K562 (cell line): ENCODE results near the gene IRF5. TPM values are rescaled to one million over a fixed set of nuclear protein-coding genes. Genes with fewer than 3 reads are reported as not detected.

ENCODE experiments used
- ATAC-seq: fragments of 200-7000 bp; cut with Tn5 transposase; 3 replicates; pipeline ENCODE4 v1.9.1; 2020; ENCODE audit warnings: moderate library complexity
- BruUV-seq: library from RNA; stranded (reverse); fragments of 400-500 nt; replicated peaks from 2 replicates; lab custom pipeline; 2021; lab: Mats Ljungman, UMichigan
- CTCF ChIA-PET: fragments of 300-600 bp; formaldehyde crosslinking; extraction: SDS; loops from one replicate; lab custom pipeline; 2021; ENCODE audit warnings: low intra/inter-chr PET ratio; lab: Yijun Ruan, JAX
- POLR2A ChIA-PET: fragments of 300-600, 350-650 bp; sonication (Branson Sonifier 250); formaldehyde crosslinking; extraction: SDS; loops from one replicate; lab custom pipeline; 2021; ENCODE audit warnings: antibody characterized with exemption, inconsistent platforms; lab: Yijun Ruan, JAX
- DNase-seq, 4 experiments: peaks; one replicate each; pipeline versions ENCODE4 v3.0.0 to v3.0.0-alpha.2; 2011 to 2018; ENCODE audit warnings: low spot score in 3 of 4, mixed read lengths in 3 of 4; ENCODE audit errors: extremely low read depth in 1 of 4
- FAIRE-seq: peaks from 2 replicates; lab custom pipeline; 2011; peaks lifted over from hg19 to GRCh38; lab: Jason Lieb, UNC
- H2AFZ ChIP-seq: 2 replicates; pipeline ENCODE4 v1.6.0; 2011; ENCODE audit warnings: low read depth, low read length, control low read depth, inconsistent platforms
- H3K27ac ChIP-seq: fragments of 200-600 bp; 3 replicates; pipeline ENCODE4 v1.8.0; 2011; ENCODE audit warnings: low read depth, mild to moderate bottlenecking, control low read depth, inconsistent platforms, low read length, moderate library complexity, mixed read lengths; ENCODE audit errors: extremely low read depth
- H3K27me3 ChIP-seq, 2 experiments: fragments of 300-600 bp in 1 of 2; 2 replicates in 1 of 2; 3 replicates in 1 of 2; pipeline versions ENCODE4 v1.6.0 to v1.8.0; 2011; ENCODE audit warnings: inconsistent platforms in 2 of 2, low read length in 2 of 2, mild to moderate bottlenecking in 1 of 2, mixed read lengths in 1 of 2, moderate library complexity in 1 of 2; ENCODE audit not compliant: control insufficient read depth in 2 of 2, insufficient read depth in 2 of 2
- H3K36me3 ChIP-seq: fragments of 300-600 bp; 3 replicates; pipeline ENCODE4 v1.8.0; 2011; ENCODE audit warnings: mild to moderate bottlenecking, low read length, inconsistent platforms; ENCODE audit not compliant: control insufficient read depth, insufficient read depth
- H3K4me1 ChIP-seq, 2 experiments: fragments of 200-600 bp in 1 of 2; replicated peaks in 1 of 2; 2 replicates in 1 of 2; 3 replicates in 1 of 2; pipeline versions ENCODE4 v1.5.1 to v1.8.0; 2011; ENCODE audit warnings: inconsistent platforms in 2 of 2, low read length in 2 of 2, mild to moderate bottlenecking in 1 of 2, mixed read lengths in 1 of 2, moderate library complexity in 1 of 2; ENCODE audit not compliant: control insufficient read depth in 2 of 2, insufficient read depth in 2 of 2
- H3K4me2 ChIP-seq: 2 replicates; pipeline ENCODE4 v1.6.1; 2011; ENCODE audit warnings: low read length, control low read depth, inconsistent platforms, mixed read lengths; ENCODE audit not compliant: insufficient read depth
- H3K4me3 ChIP-seq: fragments of 200-600 bp; sonication (generic), shearing (Covaris generic); 2 replicates; pipeline ENCODE4 v1.5.1; 2016; ENCODE audit warnings: control low read depth, inconsistent platforms
- H3K79me2 ChIP-seq: fragments of 200-600 bp; 3 replicates; pipeline ENCODE4 v1.8.0; 2011; ENCODE audit warnings: low read length, inconsistent platforms; ENCODE audit not compliant: control insufficient read depth, insufficient read depth
- H3K9ac ChIP-seq, 2 experiments: 2 replicates each; pipeline versions ENCODE4 v1.6.0 to v1.6.1; 2011; ENCODE audit warnings: low read depth in 2 of 2, low read length in 2 of 2, control low read depth in 1 of 2, inconsistent platforms in 1 of 2, mild to moderate bottlenecking in 1 of 2, mixed read lengths in 1 of 2; ENCODE audit not compliant: insufficient read depth in 1 of 2
- H3K9me1 ChIP-seq: one replicate; pipeline ENCODE4 v1.6.0; 2011; ENCODE audit warnings: inconsistent platforms, mild to moderate bottlenecking, low read length, moderate library complexity; ENCODE audit not compliant: control insufficient read depth, insufficient read depth
- H3K9me3 ChIP-seq: replicated peaks from 2 replicates; pipeline ENCODE4 v1.5.1; 2011; ENCODE audit warnings: low read depth, low read length, inconsistent platforms; ENCODE audit not compliant: control insufficient read depth, insufficient read depth
- H4K20me1 ChIP-seq: replicated peaks from 2 replicates; pipeline ENCODE4 v1.6.1; 2011; ENCODE audit warnings: low read length, inconsistent platforms, mixed read lengths; ENCODE audit not compliant: control insufficient read depth, insufficient read depth
- EZH2 ChIP-seq: IDR thresholded peaks from 2 replicates; pipeline ENCODE4 v1.6.1; 2012; ENCODE audit warnings: low read depth, mild to moderate bottlenecking, inconsistent platforms, low read length, borderline replicate concordance
- SMC3 ChIP-seq: conservative IDR thresholded peaks from 2 replicates; pipeline ENCODE4 v1.6.1; 2011; ENCODE audit warnings: low read depth, low read length, improper control_type of control experiment; ENCODE audit not compliant: insufficient read depth
- SPI1 ChIP-seq: IDR thresholded peaks from 2 replicates; pipeline ENCODE4 v1.6.1; 2011; ENCODE audit warnings: low read depth, low read length, control low read depth, borderline replicate concordance
- ZBTB7A ChIP-seq: IDR thresholded peaks from 2 replicates; pipeline ENCODE4 v1.6.1; 2011; ENCODE audit warnings: low read depth, mild to moderate bottlenecking, low read length, moderate library complexity, borderline replicate concordance; ENCODE audit not compliant: control insufficient read depth
- WGBS: fragments of 100-300 bp; shearing (Covaris generic); methylation state at CpG from one replicate; pipeline ENCODE4 v1.1.6; 2016; ENCODE audit warnings: low coverage, mixed read lengths; ENCODE audit not compliant: insufficient coverage; ENCODE audit errors: missing lambda C conversion rate; 5-methylcytosine and 5-hydroxymethylcytosine counted together
- in situ Hi-C: fragments of 300-500 bp; cut with MboI; formaldehyde crosslinking; loops from 4 replicates; pipeline ENCODE4 v1.15.0; 2018; ENCODE audit warnings: inconsistent platforms, mixed read lengths
- intact Hi-C: fragments of 100-400 bp; cut with micrococcal nuclease; formaldehyde crosslinking; loops from 2 replicates; pipeline ENCODE4 v1.14.2; 2022
- polyA plus RNA-seq, 8 experiments: library from polyadenylated mRNA; depleted of rRNA in 4 of 8; stranded (reverse) in 5 of 8; unstranded in 3 of 8; fragments of >200 nt; fragmentation: Nextera tagmentation in 2 of 8; fragmentation: Illumina TruSeq in 1 of 8; extraction: Ambion mirVana in 2 of 8; extraction: Trizol in 1 of 8; gene quantifications; 2 replicates each; pipeline versions ENCODE4 v1.2.1 to v1.2.3, GENCODE V29; 2011 to 2014; ENCODE audit warnings: inconsistent platforms in 1 of 8, missing spikeins in 1 of 8
- total RNA-seq, 7 experiments: library from RNA; depleted of rRNA in 6 of 7; stranded (reverse); fragments of >200 nt in 6 of 7; fragmentation: Illumina TruSeq in 2 of 7; extraction: Trizol in 2 of 7; gene quantifications; 2 replicates each; pipeline versions ENCODE4 v1.2.1 to v1.2.3, GENCODE V29; 2011 to 2021; ENCODE audit warnings: low replicate concordance in 1 of 7
- TF ChIP-seq, protein P1 (sequence below), 3 experiments: fragments of 200-800 bp in 1 of 3; fragments of 250-450 bp in 1 of 3; fragments of 450-650 bp in 1 of 3; sonication (Bioruptor Pico) in 1 of 3; sonication (Bioruptor generic) in 1 of 3; formaldehyde crosslinking in 1 of 3; IDR thresholded peaks; 2 replicates each; pipeline versions ENCODE4 v1.6.1 to v1.8.0; 2016 to 2022; ENCODE audit warnings: mild to moderate bottlenecking in 2 of 3, missing genetic modification characterization in 2 of 3, missing compliant biosample characterization in 1 of 3, moderate library complexity in 1 of 3

The IRF5 gene
- total and polyA plus RNA-seq, 9 of the 15 experiments (the other 6 are each of a cell fraction or from before 2014, with no cell fraction given) = 0.04 TPM; not detected in 8

DNA sequence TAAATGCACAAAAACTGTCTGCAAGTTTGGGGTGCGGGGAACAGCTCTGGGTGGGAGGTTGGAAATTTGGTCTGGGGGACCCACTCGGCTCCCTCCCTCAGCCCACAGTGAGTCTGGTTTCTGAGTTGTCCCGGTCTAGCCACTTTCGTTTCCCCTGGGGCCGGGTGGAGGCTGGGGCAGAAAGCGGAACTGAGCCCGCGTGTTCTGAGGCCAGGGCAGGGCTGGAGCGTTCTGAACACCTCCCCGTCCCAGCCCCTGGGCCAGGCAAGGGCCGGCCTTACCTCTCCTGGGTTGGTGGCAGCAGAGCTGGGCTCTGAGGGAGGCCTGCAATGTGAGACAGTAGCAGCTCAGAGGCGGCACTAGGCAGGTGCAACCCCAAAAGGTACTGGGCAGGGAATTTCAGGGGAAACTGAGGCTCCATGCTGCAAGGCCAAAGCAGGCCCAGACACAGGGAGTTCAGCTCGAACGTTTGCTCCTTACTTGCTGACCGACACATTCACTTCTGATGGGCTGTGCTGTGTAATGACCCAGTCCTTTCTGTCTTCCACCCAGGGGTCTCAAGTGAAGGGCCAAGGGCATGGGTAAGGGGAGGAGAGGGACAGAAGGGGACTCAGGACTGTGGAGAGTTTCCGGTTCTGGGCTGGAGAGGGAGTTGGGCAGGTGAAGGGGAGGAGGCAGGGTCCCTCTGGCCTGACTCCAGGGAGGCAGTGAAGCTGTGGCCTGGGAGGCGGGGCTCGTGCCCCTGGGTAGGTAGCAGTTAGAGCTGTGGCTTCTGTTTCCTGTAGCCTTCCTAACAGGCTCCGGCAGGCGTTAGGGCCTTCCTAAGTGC is 3.0 kb downstream of the IRF5 start:
- H3K79me2 ChIP-seq = no peaks in the 10 kb centered on the region
- peaks cover 10% of the 10 kb centered on the region for H4K20me1 ChIP-seq
- DNase-seq (no peak), ATAC-seq (peak; percentile 54)
- no TSS peak for BruUV-seq
- H3K36me3 ChIP-seq = no peaks in the 10 kb centered on the region
- H3K9me1 ChIP-seq = no peaks in the 10 kb centered on the region
- peak overlapping the region; percentile 6; the same call in 1 of the 2 replicates for H2AFZ ChIP-seq
- H3K9me3 ChIP-seq = no peaks in the 10 kb centered on the region
- peak overlapping the region; percentile 9; the same call in 1 of the 2 replicates for H3K4me2 ChIP-seq
- in situ Hi-C loops (no loop called here), intact Hi-C loops (no loop called here)
- H3K27ac ChIP-seq = no peak overlapping the region
- POLR2A ChIA-PET = interaction anchor here (0.7 to 1.8 kb wide), 6 partner anchors 8 to 418 kb away, joined by 3 to 8 read pairs (median 4); partner anchors contain the start of gene TNPO3
- TF ChIP-seq, protein P1, sequence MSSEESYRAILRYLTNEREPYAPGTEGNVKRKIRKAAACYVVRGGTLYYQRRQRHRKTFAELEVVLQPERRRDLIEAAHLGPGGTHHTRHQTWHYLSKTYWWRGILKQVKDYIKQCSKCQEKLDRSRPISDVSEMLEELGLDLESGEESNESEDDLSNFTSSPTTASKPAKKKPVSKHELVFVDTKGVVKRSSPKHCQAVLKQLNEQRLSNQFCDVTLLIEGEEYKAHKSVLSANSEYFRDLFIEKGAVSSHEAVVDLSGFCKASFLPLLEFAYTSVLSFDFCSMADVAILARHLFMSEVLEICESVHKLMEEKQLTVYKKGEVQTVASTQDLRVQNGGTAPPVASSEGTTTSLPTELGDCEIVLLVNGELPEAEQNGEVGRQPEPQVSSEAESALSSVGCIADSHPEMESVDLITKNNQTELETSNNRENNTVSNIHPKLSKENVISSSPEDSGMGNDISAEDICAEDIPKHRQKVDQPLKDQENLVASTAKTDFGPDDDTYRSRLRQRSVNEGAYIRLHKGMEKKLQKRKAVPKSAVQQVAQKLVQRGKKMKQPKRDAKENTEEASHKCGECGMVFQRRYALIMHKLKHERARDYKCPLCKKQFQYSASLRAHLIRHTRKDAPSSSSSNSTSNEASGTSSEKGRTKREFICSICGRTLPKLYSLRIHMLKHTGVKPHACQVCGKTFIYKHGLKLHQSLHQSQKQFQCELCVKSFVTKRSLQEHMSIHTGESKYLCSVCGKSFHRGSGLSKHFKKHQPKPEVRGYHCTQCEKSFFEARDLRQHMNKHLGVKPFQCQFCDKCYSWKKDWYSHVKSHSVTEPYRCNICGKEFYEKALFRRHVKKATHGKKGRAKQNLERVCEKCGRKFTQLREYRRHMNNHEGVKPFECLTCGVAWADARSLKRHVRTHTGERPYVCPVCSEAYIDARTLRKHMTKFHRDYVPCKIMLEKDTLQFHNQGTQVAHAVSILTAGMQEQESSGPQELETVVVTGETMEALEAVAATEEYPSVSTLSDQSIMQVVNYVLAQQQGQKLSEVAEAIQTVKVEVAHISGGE (CRISPR knock-in tag; IDR thresholded peaks at IDR 0.05) = 0 out of 6 replicates have a peak, but pooled peaks of 1 of the 3 experiments have one; percentile 5
- TF ChIP-seq SPI1 = peak; percentile 92
- TF ChIP-seq ZBTB7A = no peak
- TF ChIP-seq EZH2 = 0 out of 2 replicates have a peak, but pooled peaks have one; percentile 66
- 0 out of 2 replicates have a peak, but pooled peaks have one; percentile 3 for TF ChIP-seq SMC3
- TF ChIP-seq, all 486 proteins: peak for 4
- CTCF ChIA-PET = no interaction called here
- peak overlapping the region in 1 of 2 experiments; percentile 28; a peak in 1 of 4 replicates for H3K9ac ChIP-seq
- no peak overlapping the region for H3K4me3 ChIP-seq
- 11% methylated on average over 19 of the region's 20 CpGs for WGBS
- FAIRE-seq = no peak
- H3K4me1 ChIP-seq = peaks cover 0 to 33% of the 10 kb centered on the region in 2 experiments; a peak in 2 of 5 replicates
- peaks cover 60 to 71% of the 10 kb centered on the region in 2 experiments for H3K27me3 ChIP-seq
